Measurements from ENCODE around the gene TPPP2. TPM values are rescaled to one million over a fixed set of nuclear protein-coding genes. Genes with fewer than 3 reads are reported as not detected.

The TPPP2 gene
- total RNA-seq, 1 donor from 2014 or later, result not detected

- no peaks in the 10 kb centered on the region for H3K36me3 Mint-ChIP-seq (ENCODE audit: low read depth)
- no peaks in the 10 kb centered on the region for H3K9me3 Mint-ChIP-seq
- ATAC-seq (ENCODE audit: low read depth), result no peak
- H3K4me1 Mint-ChIP-seq, result no peaks in the 10 kb centered on the region
- H3K4me3 Mint-ChIP-seq, result no peak overlapping the region
- H3K27ac Mint-ChIP-seq, result no peak overlapping the region
- ChIA-PET CTCF (no interaction called here), POLR2A (no interaction called here)
- no peak for DNase-seq
- H3K27me3 Mint-ChIP-seq, result peaks cover 3% of the 10 kb centered on the region
- no peak for TF ChIP-seq CTCF (IDR thresholded peaks at IDR 0.05)
- intact Hi-C loops (cut with micrococcal nuclease), result no loop called here
Measured at GRCh38 chr14:21053184-21054122, 23.4 kb downstream of the TPPP2 start.

GRCh38 chr14:21054123-21054767 is 24.2 kb downstream of the TPPP2 start:
- ATAC-seq (ENCODE audit: low read depth) (no peak), DNase-seq (no peak)
- no peak for TF ChIP-seq CTCF (IDR thresholded peaks at IDR 0.05)
- Mint-ChIP-seq H3K27me3 (no peaks in the 10 kb centered on the region), H3K4me3 (no peak overlapping the region), H3K27ac (no peak overlapping the region), H3K4me1 (no peaks in the 10 kb centered on the region), H3K9me3 (no peaks in the 10 kb centered on the region), H3K36me3 (ENCODE audit: low read depth) (no peaks in the 10 kb centered on the region)
- ChIA-PET POLR2A (no interaction called here), CTCF (no interaction called here)
- intact Hi-C loops (cut with micrococcal nuclease), result no loop called here

GRCh38 chr14:21054768-21055145 is 24.7 kb downstream of the TPPP2 start:
- no peak overlapping the region for H3K4me3 Mint-ChIP-seq
- intact Hi-C loops (cut with micrococcal nuclease), result no loop called here
- H3K4me1 Mint-ChIP-seq, result no peaks in the 10 kb centered on the region
- POLR2A ChIA-PET, result no interaction called here
- no peak for DNase-seq
- no peaks in the 10 kb centered on the region for H3K36me3 Mint-ChIP-seq (ENCODE audit: low read depth)
- ATAC-seq (ENCODE audit: low read depth), result no peak
- CTCF ChIA-PET, result no interaction called here
- H3K27ac Mint-ChIP-seq, result no peak overlapping the region
- no peaks in the 10 kb centered on the region for H3K27me3 Mint-ChIP-seq
- no peaks in the 10 kb centered on the region for H3K9me3 Mint-ChIP-seq
- TF ChIP-seq CTCF (IDR thresholded peaks at IDR 0.05), result no peak

GRCh38 chr14:21055432-21056117 is 25.6 kb downstream of the TPPP2 start:
- ChIA-PET CTCF (no interaction called here), POLR2A (no interaction called here)
- no peaks in the 10 kb centered on the region for H3K9me3 Mint-ChIP-seq
- H3K4me3 Mint-ChIP-seq, result no peak overlapping the region
- H3K27me3 Mint-ChIP-seq, result peaks cover 3% of the 10 kb centered on the region
- ATAC-seq (ENCODE audit: low read depth) (no peak), DNase-seq (no peak)
- H3K36me3 Mint-ChIP-seq (ENCODE audit: low read depth), result no peaks in the 10 kb centered on the region
- TF ChIP-seq CTCF (IDR thresholded peaks at IDR 0.05), result no peak
- no peak overlapping the region for H3K27ac Mint-ChIP-seq
- no peaks in the 10 kb centered on the region for H3K4me1 Mint-ChIP-seq
- intact Hi-C loops (cut with micrococcal nuclease), result no loop called here

All from activated B cell treated with CpG ODN at 0.5 μM for 24 hours (primary cell).